CD4-positive, alpha-beta T cell treated with Interleukin-4 for 4 hours (primary cell): ENCODE data around the gene SLC25A38.

Experiments
- DNase-seq: peaks from one replicate; pipeline ENCODE4 v3.0.0-alpha.2; 2020

Gene SLC25A38

GRCh38 chr3:39378088-39378487 is 5.1 kb upstream of the SLC25A38 start:
- peak; percentile 68 for DNase-seq

DNA sequence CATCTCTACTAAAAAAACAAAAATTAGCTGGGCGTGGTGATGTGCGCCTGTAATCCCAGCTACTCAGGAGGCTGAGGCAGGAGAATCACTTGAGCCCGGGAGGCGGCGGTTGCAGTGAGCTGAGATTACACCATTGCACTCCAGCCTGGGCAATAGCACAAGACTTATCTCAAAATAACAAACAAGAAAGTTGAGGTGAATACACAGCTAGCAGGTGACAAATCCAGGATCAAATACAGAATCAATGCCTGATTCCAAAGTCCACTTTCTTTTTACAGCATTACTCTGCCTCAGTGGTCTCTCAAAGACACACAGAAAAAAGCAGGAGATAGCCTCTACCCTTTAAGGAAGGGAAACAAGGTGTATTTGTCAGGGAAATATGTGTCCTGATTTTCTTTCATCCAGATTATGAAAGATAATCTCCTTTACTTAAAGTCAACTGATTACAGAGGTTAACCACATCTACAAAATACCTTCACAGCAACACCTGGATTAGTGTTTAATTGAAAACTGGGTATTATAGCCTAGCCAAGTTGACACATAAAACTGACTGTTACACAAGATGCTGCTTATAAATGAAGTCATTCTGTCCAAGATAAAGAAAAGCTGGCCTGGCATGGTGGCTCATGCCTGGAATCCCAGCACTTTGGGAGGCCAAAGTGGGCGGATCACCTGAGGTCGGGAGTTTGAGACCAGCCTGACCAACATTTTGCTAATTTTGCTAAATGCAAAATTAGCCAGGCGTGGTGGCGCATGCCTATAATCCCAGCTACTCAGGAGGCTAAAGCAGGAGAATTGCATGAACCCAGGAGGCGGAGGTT is 4.0 kb upstream of the SLC25A38 start:
- no peak for DNase-seq

GRCh38 chr3:39379778-39380155 is 3.4 kb upstream of the SLC25A38 start:
- DNase-seq = no peak

GRCh38 chr3:39381432-39381831 is 1.7 kb upstream of the SLC25A38 start:
- no peak for DNase-seq

DNA sequence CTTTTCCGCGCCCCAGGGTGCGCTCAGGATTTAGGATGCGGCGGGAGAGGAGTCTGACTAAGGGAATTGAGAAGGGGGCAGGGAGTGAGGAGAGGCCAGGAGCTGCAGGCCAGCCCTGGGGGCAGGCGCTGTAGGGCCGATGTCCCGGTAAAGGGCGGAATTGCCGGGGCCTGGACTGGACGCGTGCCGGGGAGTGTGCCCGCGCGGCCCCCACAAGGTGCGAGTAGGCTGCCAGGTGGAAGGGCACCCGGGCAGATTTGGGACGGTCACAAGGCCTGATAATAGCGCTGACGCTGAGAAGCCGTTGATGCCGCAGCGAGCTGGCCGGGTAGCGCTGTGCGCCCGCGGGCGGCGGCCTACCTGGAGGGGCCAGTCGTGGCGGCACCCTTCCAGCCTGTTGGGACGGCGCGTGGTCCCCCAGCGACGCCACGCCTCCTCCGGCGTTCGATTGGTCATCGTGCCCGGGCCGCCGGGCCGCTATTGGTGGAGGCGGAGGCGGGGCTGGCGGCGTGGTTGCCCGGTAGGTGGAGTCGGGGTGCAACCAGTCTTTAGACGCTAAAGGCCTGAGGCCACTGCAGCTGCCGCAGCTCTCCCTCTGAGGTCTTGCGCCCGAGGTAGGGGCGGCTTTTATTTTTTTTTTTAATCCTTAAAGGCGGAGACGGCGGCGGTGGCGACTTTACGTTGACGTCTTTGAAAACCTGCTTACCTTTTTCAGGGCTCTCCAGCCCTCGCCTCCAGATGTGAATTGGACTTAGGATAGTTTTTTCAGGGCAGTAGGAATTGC is 903 bp downstream of the SLC25A38 start:
- DNase-seq = peak; percentile 91

- no peak for DNase-seq
These were observed 1.5 kb downstream of the SLC25A38 start for GRCh38 chr3:39384665-39385000.

DNA sequence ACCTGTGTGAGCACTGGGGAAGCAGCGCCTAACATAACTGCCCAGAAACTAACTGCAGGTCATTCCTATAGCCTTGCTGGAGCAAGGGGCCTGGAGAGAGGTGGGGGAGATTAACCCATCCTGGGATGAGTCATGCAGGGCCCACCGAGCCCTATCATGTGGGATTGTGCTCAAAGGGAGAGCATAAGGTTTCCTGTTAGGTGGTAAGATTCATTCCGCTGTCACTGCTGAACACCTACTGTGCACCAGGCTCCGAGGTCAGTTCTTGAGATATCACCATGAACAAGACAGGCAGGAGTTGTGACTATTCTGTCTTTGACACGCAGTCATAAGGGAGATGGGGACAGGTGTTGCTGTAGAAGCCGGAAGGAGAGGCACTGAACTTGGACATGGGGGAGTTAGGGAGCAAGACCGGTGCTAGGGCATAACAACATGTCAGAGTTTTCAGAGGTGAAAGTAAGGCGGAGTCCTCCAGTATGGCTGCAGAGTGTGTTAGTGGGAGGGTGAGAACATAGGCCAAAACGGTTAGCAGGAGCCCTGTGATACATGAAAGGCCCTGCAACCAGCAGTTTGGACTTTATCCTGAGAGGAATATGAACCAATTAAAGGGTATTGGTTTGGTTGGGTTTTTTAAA is 2.4 kb downstream of the SLC25A38 start:
- no peak for DNase-seq

- DNase-seq = no peak
These were observed 3.1 kb downstream of the SLC25A38 start for GRCh38 chr3:39386318-39386717.

GRCh38 chr3:39387411-39387975 is 4.3 kb downstream of the SLC25A38 start:
- DNase-seq = no peak

GRCh38 chr3:39388153-39388552 is 5.0 kb downstream of the SLC25A38 start:
- no peak for DNase-seq

DNA sequence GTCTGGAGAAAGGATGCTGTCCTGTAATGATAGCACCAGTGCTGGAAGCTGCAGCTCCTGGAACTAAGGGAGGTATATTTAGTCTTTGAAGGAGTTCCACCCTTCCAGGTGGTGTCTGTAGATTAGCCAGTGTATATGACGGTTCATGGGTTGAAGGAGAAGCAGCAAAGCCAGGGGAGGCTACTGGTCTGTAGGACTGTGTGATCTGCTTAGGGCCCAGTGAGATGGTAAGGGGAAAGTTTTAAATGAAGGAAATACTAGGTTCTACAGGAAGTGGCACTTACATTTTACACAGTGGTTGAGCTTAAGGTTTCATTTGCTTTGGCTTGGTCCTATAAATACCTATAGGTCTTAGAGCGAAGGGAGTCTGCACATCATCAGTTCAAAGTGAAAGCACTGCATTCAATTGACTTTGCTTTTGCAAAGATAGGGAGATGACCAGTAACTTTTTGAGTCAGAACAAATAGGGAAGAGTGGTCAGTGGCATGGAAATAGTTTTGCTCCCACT is 5.6 kb downstream of the SLC25A38 start:
- DNase-seq = peak; percentile 22

GRCh38 chr3:39390181-39390580 is 7.0 kb downstream of the SLC25A38 start:
- no peak for DNase-seq

DNA sequence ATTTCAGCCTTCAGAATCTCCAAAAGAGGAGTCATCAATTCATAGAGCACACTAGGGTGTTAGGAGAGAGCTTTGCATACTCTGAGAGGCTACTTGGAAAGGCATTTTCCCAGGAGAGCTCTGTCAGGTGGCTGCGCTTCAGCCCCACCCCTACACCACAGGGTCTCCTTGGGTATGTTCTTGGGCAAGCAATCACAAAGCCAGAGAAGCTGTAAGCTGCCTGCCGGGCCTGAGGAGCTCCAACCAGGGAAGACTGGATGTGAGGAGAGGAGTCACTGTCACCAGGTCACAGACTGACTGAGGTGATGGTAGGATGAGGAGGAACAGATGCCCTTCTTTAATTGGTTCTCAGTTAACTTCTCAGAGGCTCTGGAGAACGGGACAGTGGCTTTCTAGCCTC is 13.5 kb downstream of the SLC25A38 start:
- no peak for DNase-seq

DNA sequence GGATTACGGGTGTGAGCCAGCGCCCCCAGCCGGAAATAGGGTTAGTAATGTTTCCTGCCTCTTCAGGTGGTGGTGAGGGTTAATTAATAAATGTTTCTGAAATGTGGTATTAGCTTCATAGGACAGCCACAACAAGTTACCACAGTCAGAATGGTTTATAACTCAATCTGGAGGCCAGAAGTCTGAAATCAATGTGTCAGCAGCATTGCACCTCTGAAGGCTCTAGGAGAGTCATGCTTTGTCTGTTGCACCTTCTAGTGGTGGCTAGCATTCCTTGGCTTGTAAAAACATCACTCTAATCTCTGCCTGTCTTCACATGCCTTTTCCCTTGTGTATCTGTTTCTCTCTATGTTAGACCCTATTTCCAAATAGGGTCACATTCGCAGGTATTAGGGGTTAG is 15.5 kb downstream of the SLC25A38 start:
- no peak for DNase-seq

DNA sequence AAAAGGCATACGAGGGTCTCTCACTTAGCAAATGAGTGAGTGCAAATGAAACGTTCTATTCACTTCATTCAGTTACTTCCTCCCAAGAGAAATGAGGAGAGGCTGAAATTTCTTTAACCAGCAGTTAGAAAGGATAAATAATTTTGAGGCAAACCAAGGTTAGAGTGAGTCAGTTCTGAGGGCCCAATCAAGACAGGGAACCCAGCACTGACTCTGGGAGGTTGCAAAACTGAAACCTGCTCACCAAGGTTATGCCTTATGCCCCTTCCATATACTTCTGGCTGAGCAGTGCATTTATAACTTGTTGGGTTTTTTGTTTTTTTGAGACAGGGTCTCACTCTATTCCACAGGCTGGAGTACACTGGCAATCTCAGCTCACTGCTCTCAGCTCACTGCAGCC is 18.8 kb downstream of the SLC25A38 start:
- no peak for DNase-seq

DNA sequence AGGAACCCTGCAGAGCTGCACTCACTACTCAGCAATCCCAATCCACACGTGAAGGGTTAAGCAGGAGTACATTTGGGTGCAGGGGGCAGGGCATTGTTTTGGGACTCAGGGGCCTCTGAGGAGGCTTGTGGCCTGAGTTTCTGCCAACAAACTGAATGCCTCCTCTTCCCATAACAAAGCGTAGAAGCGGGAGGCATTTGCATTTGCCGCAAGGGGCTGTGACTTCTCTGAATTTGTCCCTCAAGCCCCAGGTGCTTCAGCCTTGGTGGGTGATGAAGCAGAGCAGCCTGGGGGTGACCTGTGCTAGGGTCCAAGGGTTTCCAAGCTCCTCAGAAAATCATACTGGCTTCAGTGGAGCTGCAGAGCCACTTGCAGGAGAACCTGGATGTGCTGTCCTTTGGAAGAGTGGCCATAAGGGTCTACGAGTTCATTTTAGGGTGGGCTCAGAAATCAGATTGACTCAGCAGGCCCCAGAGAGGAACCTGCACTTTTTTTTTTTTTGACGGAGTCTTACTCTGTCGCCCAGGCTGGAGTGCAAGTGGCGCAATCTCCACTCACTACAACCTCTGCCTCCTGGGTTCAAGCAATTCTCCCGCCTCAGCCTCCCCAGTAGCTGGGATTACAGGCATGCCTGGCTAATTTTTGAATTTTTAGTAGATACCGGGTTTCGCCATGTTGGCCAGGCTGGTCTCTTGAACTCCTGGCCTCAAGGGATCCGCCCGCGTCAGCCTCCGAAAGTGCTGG is 21.9 kb downstream of the SLC25A38 start:
- no peak for DNase-seq

DNA sequence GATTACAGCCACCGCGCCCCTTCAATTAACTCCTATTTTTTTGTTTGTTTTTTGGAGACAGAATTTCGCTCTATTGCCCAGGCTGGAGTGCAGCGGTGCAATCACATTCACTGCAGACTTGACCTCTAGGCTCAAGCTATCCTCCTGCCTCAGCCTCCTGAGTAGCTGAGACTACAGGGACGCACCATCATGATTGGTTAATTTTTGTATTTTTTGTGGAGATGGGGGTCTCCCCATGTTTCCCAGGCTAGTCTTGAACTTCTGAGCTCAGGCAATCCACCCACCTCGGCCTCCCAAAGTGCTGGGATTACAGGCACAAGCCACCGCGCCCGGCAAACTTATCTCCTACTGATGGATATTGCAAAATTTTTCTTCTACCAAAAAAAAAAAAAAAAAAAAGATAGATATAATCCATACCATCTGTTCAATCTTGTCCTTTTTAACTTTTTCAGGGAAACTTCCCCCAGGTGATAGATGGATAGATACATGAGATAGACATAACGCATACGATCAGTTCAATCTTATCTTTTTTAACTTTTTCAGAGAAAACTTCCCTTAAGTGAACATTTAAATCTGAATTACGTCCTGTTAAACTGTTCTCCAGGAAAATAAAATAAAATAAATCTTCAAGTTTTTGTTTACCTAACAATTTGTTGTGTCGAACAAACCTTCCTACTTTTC is 22.7 kb downstream of the SLC25A38 start:
- DNase-seq = no peak

- peak; percentile 99 for DNase-seq
These were observed 23.4 kb downstream of the SLC25A38 start, which contains the start of gene RPSA for GRCh38 chr3:39406368-39407258. RPSA (plus strand) TSS chr3:39406720; CDS start chr3:39407654, 934 bp downstream.

GRCh38 chr3:39407259-39407629 is 24.1 kb downstream of the SLC25A38 start:
- DNase-seq = no peak

GRCh38 chr3:39407773-39408492 is 24.8 kb downstream of the SLC25A38 start:
- no peak for DNase-seq
